HG03095 (cell line): ENCODE results near the gene SMC4.
A peak's percentile ranks its signal among the peaks of the same experiment; 100 is the strongest.

Experiments used
- ATAC-seq: cut with Tn5 transposase; IDR thresholded peaks from one replicate; pipeline ENCODE4 v1.9.1; 2021; ENCODE audit warnings: moderate library complexity; ENCODE audit not compliant: unreplicated experiment

The SMC4 gene

GRCh38 chr3:160394009-160394392 lies 5.4 kb upstream of the SMC4 start:
- no peak for ATAC-seq

DNA sequence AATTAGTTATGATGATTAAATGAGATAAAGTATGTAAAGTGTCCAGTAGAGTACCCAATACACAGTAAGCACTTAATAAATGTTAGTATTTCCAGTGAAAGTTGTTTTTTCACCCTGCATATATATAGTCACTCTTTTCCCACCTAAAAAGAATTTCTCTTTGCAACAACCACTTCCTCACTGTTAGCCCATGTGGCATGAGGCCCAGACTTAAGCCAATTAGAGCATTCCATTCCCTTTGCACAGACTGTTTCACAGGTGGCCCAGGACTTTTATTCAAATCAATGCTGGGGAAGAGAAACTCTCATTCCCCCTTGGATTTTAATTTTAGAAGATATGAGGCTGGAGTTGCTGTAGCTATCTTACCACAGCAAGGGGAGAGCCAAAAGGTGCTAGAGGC lies 4.2 kb upstream of the SMC4 start:
- no peak for ATAC-seq

- peak; percentile 7 for ATAC-seq
Observed at GRCh38 chr3:160398820-160399124, 678 bp upstream of the SMC4 start.

GRCh38 chr3:160400030-160400701 lies 716 bp downstream of the SMC4 start:
- peak; percentile 8 for ATAC-seq

- no peak for ATAC-seq
Observed at GRCh38 chr3:160400702-160401150, 1.3 kb downstream of the SMC4 start.

GRCh38 chr3:160401291-160402095 lies 2.0 kb downstream of the SMC4 start:
- ATAC-seq: no peak

GRCh38 chr3:160402221-160403027 lies 3.0 kb downstream of the SMC4 start:
- no peak for ATAC-seq

DNA sequence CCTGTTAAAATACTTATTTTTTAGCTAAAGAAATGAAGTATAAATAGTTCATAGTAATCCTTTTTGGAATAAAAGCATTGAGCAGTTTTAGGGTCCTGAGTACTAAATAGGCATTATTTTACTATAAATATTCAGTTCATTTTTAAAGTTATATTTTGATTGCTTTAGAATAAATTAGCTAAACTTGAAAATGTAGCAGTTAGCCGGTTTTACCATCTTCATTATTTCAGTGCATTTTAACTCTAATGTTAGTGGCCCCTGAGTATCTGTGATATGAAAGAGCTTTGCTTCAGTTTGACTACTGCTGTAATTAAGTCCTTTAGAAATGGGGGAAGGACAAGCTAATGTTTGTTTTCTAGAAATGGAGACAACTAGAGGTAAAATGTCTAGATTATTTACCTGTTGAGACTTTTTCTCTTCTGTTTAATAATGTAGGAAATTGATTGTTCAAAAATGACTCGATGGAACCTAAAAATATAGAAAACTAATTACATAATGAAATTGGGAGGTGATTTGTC lies 3.6 kb downstream of the SMC4 start:
- no peak for ATAC-seq

DNA sequence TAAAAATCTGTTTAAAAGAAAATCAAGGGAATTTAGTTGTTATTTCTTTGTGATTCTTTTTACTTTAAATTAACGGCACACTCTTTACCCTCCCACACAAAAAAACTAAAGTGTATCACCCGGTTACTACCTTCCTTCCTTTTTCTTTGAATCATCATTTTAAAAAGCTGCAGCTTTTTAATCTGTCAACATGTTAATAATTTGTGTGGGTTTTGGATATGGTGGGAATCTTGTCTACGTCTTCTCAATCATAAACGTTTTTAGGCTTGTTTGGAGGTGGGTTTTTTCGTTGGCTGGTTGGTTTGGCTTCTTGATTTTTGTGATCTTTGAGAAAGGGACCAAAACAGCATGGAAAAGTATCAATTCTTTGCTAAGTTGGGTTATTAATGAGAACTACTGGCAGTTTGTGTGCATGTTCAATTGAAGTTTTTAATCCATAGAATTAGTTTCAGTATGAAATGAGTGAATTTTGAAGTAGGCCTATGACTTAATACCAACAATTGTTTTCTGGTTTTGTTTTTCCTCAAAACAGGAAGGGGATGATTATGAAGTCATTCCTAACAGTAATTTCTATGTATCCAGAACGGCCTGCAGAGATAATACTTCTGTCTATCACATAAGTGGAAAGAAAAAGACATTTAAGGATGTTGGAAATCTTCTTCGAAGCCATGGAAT lies 4.5 kb downstream of the SMC4 start:
- ATAC-seq: no peak

- no peak for ATAC-seq
Observed at GRCh38 chr3:160409812-160410610, 10.6 kb downstream of the SMC4 start.

- no peak for ATAC-seq
Observed at GRCh38 chr3:160412477-160412876, 13.0 kb downstream of the SMC4 start.

DNA sequence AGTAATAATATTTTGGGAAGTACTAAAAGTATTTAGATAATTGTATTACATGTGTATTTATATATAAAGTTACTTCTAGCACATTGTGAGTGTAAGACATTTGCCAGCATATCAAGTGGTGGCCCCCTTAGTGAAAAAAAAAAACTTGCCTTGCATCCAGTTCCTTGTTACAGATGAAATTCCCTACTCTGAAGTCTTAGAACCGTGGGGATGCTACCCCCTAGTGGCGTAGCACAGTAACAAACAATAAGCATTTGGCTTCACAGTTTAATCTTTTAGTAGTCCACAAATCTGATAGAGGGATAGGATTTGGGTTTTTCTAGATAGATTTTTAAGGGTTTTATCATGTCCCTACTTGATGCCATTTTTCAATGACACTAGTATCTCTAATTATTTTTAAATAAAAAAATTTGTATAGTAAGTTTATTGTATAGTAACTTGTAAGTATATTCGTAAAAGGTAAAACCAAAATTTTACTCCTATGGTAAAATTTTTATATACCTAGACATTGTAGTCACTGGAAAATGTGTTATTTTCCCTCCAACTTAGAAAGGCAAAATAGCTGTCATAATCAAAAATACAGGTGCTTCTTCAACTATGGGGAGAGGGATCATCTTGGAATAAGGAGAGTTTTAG lies 14.3 kb downstream of the SMC4 start:
- peak; percentile 87 for ATAC-seq

DNA sequence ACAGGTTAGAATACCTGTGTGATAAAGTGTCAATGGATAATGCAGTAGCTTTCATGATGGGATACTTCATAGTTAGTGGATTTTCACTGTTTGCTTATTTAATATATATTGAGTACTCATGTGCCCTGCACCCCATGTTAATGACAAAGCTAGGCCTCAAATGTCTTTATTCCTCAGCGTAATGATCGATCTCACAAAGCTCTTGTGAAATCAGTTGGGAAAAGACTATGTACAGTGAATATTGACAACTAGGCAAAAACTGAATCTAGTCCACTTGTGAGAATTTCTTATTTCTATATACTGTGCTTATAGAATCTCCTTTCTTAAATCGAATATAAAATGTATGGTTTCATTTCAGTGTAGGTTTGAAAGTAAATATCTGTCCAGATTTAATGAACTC lies 17.9 kb downstream of the SMC4 start:
- ATAC-seq: no peak

- ATAC-seq: no peak
Observed at GRCh38 chr3:160427832-160428424, 28.5 kb downstream of the SMC4 start.

DNA sequence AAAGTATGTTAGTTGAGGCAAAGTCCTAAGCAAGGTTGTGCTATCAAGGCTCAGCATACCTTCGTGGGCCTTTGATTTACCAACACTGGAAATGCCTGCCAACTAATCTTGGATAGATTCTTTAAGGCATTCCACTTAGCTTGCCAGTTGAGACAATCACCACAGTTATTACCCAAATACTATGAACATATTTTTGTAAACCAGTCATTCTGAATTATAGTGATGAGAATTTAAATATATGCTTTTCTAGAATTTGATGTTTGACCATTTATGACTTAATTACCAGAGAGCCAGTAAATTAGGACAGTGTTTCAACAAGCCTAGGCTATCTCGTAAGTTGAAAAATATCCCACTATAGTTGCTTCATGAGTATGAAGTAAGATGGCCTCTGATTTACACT lies 34.6 kb downstream of the SMC4 start:
- no peak for ATAC-seq

GRCh38 chr3:160435095-160435494 lies 35.6 kb downstream of the SMC4 start:
- no peak for ATAC-seq

- no peak for ATAC-seq
Observed at GRCh38 chr3:160435747-160436146, 36.3 kb downstream of the SMC4 start.

DNA sequence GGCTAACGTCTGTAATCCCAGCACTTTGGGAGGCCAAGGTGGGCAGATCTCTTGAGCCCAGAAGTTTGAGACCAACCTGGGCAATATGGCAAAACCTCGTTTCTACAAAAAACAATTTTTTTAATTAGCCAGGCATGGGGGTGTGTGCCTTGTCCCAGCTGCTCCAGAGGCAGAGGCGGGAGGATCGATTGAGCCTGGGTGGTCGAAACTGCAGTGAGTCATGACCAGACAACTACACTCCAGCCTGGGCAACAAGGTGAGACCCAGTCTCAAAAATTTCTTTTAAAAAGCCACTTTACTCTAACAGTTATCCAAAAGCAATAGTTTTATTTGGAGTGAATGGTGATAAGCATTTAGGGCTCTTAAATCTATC lies 37.6 kb downstream of the SMC4 start:
- ATAC-seq: no peak

GRCh38 chr3:160440687-160441086 lies 41.2 kb downstream of the SMC4 start:
- no peak for ATAC-seq
